Right atrium auricular region (tissue), 2 donors: ENCODE results near the gene ASF1B. TPM values are rescaled to one million over a fixed set of nuclear protein-coding genes. Genes with fewer than 3 reads are reported as not detected.
A peak's percentile ranks its signal among the peaks of the same experiment; 100 is the strongest.

Experiments used
- DNase-seq: peaks from one replicate; pipeline ENCODE4 v3.0.0-alpha.2; 2019; ENCODE audit warnings: low spot score
- H3K27ac ChIP-seq, 2 donors: fragments of 200-600 bp; sonication (generic); 1 replicate in 1 of 2; 2 replicates in 1 of 2; pipeline ENCODE4 v1.5.1; 2016 to 2019
- H3K27me3 ChIP-seq, 2 donors: fragments of 200-600 bp; sonication (generic); one replicate each; pipeline versions ENCODE4 v1.5.1 to v1.6.0; 2017 to 2019
- H3K36me3 ChIP-seq: fragments of 200-600 bp; sonication (generic); one replicate; pipeline ENCODE4 v1.5.1; 2016
- H3K4me1 ChIP-seq, 2 donors: fragments of 200-600 bp; sonication (generic); one replicate each; pipeline versions ENCODE4 v1.5.1 to v1.6.0; 2017 to 2019
- H3K4me3 ChIP-seq, 2 donors: fragments of 200-600 bp; sonication (generic); 1 replicate in 1 of 2; 2 replicates in 1 of 2; pipeline ENCODE4 v1.5.1; 2017 to 2019; ENCODE audit warnings: mild to moderate bottlenecking in 1 of 2, moderate library complexity in 1 of 2
- H3K9me3 ChIP-seq, 2 donors: fragments of 200-600 bp; sonication (generic); one replicate each; pipeline ENCODE4 v1.5.1; 2019
- total RNA-seq, 2 donors: library from RNA; depleted of rRNA; stranded (reverse); fragments of >200 nt; gene quantifications; one replicate each; pipeline ENCODE4 v1.1.0, GENCODE V29; 2016
- TF ChIP-seq, protein P1 (sequence below), 2 donors: fragments of 200-600 bp; sonication (generic); IDR thresholded peaks; one replicate each; pipeline ENCODE4 v1.5.1; 2019; ENCODE audit warnings: antibody characterized with exemption in 2 of 2

Gene ASF1B
- total RNA-seq, 2 donors from 2014 or later: 0.43 to 1.4 TPM

DNA sequence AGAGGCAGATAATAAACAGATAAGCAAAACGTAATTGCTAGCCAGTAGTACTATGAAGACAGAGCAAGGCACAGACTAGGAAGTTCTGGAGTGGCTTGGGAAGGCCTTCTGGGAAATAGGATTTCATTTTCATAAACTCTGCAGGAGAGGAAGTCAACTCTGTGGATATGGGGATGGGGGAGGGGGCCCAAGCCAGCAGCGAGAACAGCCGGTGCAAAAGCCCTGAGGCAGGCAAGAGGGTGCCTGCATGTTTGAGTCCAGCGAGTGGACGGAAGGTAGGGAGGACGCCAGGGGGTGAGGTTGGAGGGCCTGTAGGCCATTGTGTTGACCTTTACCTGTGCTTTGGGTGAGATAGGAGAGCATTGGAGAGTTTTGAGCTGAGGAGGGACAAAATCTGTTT, 9.0 kb upstream of the ASF1B start:
- no peak overlapping the region for H3K4me3 ChIP-seq
- TF ChIP-seq, protein P1, sequence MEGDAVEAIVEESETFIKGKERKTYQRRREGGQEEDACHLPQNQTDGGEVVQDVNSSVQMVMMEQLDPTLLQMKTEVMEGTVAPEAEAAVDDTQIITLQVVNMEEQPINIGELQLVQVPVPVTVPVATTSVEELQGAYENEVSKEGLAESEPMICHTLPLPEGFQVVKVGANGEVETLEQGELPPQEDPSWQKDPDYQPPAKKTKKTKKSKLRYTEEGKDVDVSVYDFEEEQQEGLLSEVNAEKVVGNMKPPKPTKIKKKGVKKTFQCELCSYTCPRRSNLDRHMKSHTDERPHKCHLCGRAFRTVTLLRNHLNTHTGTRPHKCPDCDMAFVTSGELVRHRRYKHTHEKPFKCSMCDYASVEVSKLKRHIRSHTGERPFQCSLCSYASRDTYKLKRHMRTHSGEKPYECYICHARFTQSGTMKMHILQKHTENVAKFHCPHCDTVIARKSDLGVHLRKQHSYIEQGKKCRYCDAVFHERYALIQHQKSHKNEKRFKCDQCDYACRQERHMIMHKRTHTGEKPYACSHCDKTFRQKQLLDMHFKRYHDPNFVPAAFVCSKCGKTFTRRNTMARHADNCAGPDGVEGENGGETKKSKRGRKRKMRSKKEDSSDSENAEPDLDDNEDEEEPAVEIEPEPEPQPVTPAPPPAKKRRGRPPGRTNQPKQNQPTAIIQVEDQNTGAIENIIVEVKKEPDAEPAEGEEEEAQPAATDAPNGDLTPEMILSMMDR (IDR thresholded peaks at IDR 0.05): no peak
- H3K9me3 ChIP-seq: no peaks in the 10 kb centered on the region
- H3K4me1 ChIP-seq: peaks cover 0 to 24% of the 10 kb centered on the region in 2 donors
- DNase-seq: no peak
- H3K36me3 ChIP-seq: no peaks in the 10 kb centered on the region
- H3K27me3 ChIP-seq: no peaks in the 10 kb centered on the region
- H3K27ac ChIP-seq: no peak overlapping the region

DNA sequence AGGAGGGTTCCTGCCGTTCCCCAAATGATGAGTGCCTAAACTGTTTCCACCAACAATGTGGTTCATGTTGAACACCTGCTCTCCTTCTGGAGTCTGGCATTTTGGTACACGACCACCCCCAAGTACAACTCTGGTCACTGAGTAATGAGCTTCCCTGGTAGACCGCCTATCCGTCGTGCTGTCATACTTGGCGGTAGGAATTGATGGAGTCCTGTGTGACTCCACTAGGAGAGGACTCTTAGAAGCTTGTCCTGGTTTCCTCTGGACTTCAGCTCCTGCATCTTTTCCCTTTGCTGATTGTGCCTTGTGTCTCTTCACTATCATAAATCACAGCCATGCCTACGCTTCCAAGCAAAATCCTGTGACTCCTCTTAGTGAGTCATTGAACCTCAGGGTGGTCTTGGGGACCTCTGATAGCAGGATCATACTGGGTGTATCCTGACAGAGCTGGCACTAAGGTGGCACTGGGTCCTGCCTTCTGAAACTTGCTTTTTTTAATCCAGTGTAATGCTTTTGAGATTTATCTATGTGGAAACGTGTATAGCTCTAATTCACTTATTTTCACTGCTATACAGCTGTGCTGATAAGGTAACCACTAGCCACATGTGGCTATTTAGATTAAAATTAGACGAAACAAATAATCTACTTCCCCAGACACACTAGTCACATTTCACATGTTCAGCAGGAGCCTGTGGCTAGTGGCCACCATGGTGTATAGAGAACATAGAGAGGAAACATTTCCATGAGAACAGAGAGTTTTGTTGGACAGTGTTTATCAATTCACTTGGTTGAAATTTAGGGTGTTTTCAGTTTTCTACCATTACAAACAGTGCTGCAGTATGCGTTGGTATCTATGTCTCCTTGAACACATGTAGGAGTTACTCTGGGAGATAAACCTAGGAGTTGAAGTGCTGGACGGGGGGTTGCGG, 6.1 kb upstream of the ASF1B start:
- TF ChIP-seq, protein P1 (IDR thresholded peaks at IDR 0.05): no peak
- no peak overlapping the region for H3K27ac ChIP-seq
- H3K4me1 ChIP-seq: peaks cover 0 to 19% of the 10 kb centered on the region in 2 donors
- no peaks in the 10 kb centered on the region for H3K9me3 ChIP-seq
- DNase-seq: no peak
- H3K27me3 ChIP-seq: no peaks in the 10 kb centered on the region
- H3K4me3 ChIP-seq: no peak overlapping the region
- H3K36me3 ChIP-seq: no peaks in the 10 kb centered on the region

DNA sequence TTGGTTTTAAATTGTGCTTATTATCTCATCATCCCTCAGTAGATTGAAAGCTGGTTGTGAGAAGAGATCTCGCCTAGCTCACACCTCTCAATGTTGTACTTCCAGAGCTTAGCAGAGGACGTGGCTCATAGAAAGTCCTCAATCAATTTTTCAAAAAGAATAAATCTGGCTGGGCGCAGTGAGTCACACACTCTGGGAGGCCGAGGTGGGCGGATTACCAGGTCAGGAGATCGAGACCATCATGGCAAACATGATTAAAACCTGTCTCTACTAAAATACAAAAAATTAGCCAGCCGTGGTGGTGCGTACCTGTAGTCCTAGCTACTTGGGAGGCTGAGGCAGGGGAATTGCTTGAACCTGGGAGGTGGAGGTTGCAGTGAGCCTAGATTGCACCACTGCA, 4.7 kb upstream of the ASF1B start:
- peaks cover 0 to 23% of the 10 kb centered on the region in 2 donors for H3K4me1 ChIP-seq
- no peaks in the 10 kb centered on the region for H3K36me3 ChIP-seq
- no peak overlapping the region for H3K4me3 ChIP-seq
- no peaks in the 10 kb centered on the region for H3K9me3 ChIP-seq
- no peaks in the 10 kb centered on the region for H3K27me3 ChIP-seq
- DNase-seq: no peak
- H3K27ac ChIP-seq: no peak overlapping the region
- TF ChIP-seq, protein P1 (IDR thresholded peaks at IDR 0.05): no peak

DNA sequence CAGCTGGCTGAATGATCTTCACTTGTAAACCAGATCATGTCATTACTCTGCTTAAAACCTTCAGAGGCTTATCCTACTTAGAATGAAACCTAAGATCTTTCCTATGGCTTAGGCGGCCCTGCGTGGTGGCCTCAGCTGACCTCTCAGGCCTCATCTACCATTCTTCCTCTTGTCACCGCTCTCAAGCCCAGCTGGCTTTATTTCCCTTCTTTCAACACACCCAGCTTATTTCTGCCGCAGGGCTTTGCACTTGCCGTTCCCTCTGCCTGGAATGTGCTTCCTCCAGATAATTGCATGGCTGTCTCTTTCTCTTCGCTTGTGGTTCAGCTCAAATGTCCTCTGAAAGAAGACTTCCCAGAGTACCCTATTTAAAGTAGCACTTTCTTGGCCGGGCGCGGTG, 3.6 kb upstream of the ASF1B start:
- TF ChIP-seq, protein P1 (IDR thresholded peaks at IDR 0.05): no peak
- Histone ChIP-seq H3K27ac (no peak overlapping the region), H3K27me3 (no peaks in the 10 kb centered on the region), H3K9me3 (no peaks in the 10 kb centered on the region), H3K4me3 (no peak overlapping the region), H3K4me1 (peaks cover 0 to 29% of the 10 kb centered on the region in 2 donors), H3K36me3 (no peaks in the 10 kb centered on the region)
- DNase-seq: no peak

DNA sequence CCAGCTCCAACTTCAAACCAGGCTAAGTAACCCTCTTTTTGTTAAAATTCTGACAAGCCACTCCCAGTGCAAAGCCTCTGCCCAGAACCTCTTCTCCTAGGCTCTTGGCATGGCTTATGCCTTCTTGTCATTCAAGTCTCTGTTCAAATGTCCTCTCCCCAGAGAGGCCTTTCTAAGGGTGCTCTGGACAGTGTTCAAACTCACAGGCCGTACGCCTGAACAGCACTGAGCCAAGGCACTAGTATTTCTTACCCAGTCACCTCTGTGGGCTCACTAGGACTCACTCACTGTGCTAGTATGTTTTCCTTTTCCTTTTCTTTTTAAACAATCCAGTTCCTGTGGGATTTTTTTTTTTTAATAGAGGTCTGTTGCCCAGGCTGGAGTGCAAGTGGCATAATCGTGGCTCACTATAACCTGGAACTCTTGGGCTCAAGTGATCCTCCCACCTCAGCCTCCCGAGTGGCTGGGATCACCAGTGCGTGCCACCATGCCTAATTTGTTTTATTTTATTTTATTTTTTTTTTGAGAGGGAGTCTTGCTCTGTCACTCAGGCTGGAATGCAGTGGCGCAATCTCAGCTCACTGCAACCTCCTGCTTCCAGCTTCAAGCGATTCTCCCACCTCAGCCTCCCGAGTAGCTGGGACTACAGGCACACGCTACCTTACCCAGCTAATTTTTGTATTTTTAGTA, 2.3 kb upstream of the ASF1B start:
- H3K4me1 ChIP-seq: peaks cover 0 to 29% of the 10 kb centered on the region in 2 donors
- H3K4me3 ChIP-seq: no peak overlapping the region
- DNase-seq: no peak
- no peaks in the 10 kb centered on the region for H3K9me3 ChIP-seq
- peak overlapping the region; percentile 90 to 95 for H3K27ac ChIP-seq
- no peaks in the 10 kb centered on the region for H3K27me3 ChIP-seq
- H3K36me3 ChIP-seq: no peaks in the 10 kb centered on the region
- TF ChIP-seq, protein P1 (IDR thresholded peaks at IDR 0.05): no peak
